ENCODE measurements around the gene MRGPRD. TPM values are rescaled to one million over a fixed set of nuclear protein-coding genes. Genes with fewer than 3 reads are reported as not detected.

Gene MRGPRD
- total RNA-seq, 1 donor from 2014 or later = not detected

DNA sequence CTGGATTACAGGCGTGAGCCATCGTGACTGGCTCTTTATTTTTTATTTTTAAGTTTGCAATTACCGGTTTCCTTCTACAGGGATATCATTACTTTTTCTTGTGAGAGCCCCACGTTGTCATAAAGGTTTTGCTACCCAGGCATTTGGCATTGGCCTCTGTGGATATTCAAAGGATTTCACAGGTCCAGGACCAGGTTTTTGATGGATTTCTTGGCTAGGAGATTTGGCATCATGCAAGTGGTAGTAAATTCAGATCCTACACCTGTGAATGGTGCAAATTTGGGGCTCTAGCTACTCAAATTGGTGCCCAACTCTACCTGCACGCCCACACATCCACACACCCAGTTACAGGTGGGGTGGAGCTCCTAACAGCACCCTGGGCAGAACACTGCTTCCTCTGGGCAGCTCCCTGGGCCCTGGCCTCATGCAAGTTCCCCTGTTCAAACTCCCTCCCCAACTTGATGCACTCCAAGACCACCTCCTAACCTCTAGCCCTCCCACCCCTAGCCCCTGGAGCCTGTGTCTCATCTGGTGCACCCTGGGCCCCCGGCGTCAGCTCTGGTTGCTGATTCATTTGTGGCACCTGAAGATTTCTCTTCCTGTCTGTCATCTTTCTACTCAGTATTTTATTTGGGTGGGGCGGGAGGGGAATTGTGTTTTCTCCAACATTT, 9.3 kb upstream of the MRGPRD start:
- no peak overlapping the region for H3K27ac Mint-ChIP-seq (ENCODE audit: unreplicated experiment)
- no peak overlapping the region for H3K4me3 Mint-ChIP-seq (ENCODE audit: unreplicated experiment)
- Histone ChIP-seq H3K79me2 (ENCODE audit: insufficient read depth, low read length) (no peaks in the 10 kb centered on the region), H3K36me3 (ENCODE audit: insufficient read depth, low read length) (no peaks in the 10 kb centered on the region), H3K27ac (ENCODE audit: low read depth, low read length) (no peak overlapping the region), H3K9ac (ENCODE audit: low read length) (no peak overlapping the region), H3K4me1 (ENCODE audit: insufficient read depth, low read length) (no peaks in the 10 kb centered on the region), H3K4me3 (ENCODE audit: insufficient read depth, low read depth, low read length) (no peak overlapping the region), H3K27me3 (ENCODE audit: insufficient read depth, low read length) (peaks cover 20% of the 10 kb centered on the region), H2AFZ (ENCODE audit: low read depth, low read length) (no peak overlapping the region), H3K4me2 (ENCODE audit: low read length) (no peak overlapping the region), H4K20me1 (ENCODE audit: insufficient read depth, low read length) (no peaks in the 10 kb centered on the region), H3K9me3 (ENCODE audit: insufficient read depth, low read depth, low read length) (no peaks in the 10 kb centered on the region)
- H3K4me1 Mint-ChIP-seq (ENCODE audit: low read depth, unreplicated experiment) = no peaks in the 10 kb centered on the region
- DNase-seq (ENCODE audit: low read depth) (no peak), FAIRE-seq (no peak)
- peaks cover 36% of the 10 kb centered on the region for H3K27me3 Mint-ChIP-seq (ENCODE audit: low read depth, unreplicated experiment)
- peaks cover 7% of the 10 kb centered on the region for H3K9me3 Mint-ChIP-seq (ENCODE audit: unreplicated experiment)
- TF ChIP-seq EZH2 (IDR thresholded peaks at IDR 0.05; ENCODE audit: insufficient read depth, low read length) = no peak
- TF ChIP-seq, protein P1, sequence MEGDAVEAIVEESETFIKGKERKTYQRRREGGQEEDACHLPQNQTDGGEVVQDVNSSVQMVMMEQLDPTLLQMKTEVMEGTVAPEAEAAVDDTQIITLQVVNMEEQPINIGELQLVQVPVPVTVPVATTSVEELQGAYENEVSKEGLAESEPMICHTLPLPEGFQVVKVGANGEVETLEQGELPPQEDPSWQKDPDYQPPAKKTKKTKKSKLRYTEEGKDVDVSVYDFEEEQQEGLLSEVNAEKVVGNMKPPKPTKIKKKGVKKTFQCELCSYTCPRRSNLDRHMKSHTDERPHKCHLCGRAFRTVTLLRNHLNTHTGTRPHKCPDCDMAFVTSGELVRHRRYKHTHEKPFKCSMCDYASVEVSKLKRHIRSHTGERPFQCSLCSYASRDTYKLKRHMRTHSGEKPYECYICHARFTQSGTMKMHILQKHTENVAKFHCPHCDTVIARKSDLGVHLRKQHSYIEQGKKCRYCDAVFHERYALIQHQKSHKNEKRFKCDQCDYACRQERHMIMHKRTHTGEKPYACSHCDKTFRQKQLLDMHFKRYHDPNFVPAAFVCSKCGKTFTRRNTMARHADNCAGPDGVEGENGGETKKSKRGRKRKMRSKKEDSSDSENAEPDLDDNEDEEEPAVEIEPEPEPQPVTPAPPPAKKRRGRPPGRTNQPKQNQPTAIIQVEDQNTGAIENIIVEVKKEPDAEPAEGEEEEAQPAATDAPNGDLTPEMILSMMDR (IDR thresholded peaks at IDR 0.05; ENCODE audit: insufficient read depth, low read depth, low read length) = no peak
- H3K36me3 Mint-ChIP-seq (ENCODE audit: low read depth, unreplicated experiment) = no peaks in the 10 kb centered on the region

DNA sequence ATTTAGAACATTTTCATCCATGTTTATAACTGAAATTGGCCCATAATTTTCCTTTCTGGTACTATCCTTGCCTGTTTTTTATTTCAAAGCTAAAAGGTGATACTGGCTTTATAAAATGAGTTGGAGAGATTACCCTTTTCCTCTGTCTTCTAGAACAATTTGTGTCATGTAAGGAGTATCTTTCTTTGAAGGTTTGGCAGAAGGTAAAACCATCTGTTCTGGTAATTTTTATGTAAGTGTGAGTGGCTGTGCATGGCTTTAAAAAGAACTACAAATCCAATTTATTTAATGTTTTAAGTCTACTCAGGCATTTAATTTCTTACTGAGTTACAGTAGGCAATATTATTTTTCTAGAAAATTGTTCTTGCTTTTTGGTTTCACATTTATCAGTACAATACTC, 7.7 kb upstream of the MRGPRD start:
- Histone ChIP-seq H2AFZ (ENCODE audit: low read depth, low read length) (no peak overlapping the region), H3K79me2 (ENCODE audit: insufficient read depth, low read length) (no peaks in the 10 kb centered on the region), H3K36me3 (ENCODE audit: insufficient read depth, low read length) (no peaks in the 10 kb centered on the region), H3K4me1 (ENCODE audit: insufficient read depth, low read length) (no peaks in the 10 kb centered on the region), H3K27ac (ENCODE audit: low read depth, low read length) (no peak overlapping the region), H3K9ac (ENCODE audit: low read length) (no peak overlapping the region), H3K9me3 (ENCODE audit: insufficient read depth, low read depth, low read length) (no peaks in the 10 kb centered on the region), H3K4me2 (ENCODE audit: low read length) (no peak overlapping the region), H4K20me1 (ENCODE audit: insufficient read depth, low read length) (no peaks in the 10 kb centered on the region), H3K27me3 (ENCODE audit: insufficient read depth, low read length) (peaks cover 14% of the 10 kb centered on the region), H3K4me3 (ENCODE audit: insufficient read depth, low read depth, low read length) (no peak overlapping the region)
- DNase-seq (ENCODE audit: low read depth) = no peak
- H3K27me3 Mint-ChIP-seq (ENCODE audit: low read depth, unreplicated experiment) = peaks cover 35% of the 10 kb centered on the region
- TF ChIP-seq EZH2 (IDR thresholded peaks at IDR 0.05; ENCODE audit: insufficient read depth, low read length) = no peak
- TF ChIP-seq, protein P1 (IDR thresholded peaks at IDR 0.05; ENCODE audit: insufficient read depth, low read depth, low read length) = no peak
- H3K9me3 Mint-ChIP-seq (ENCODE audit: unreplicated experiment) = peaks cover 7% of the 10 kb centered on the region
- no peak overlapping the region for H3K27ac Mint-ChIP-seq (ENCODE audit: unreplicated experiment)
- H3K4me3 Mint-ChIP-seq (ENCODE audit: unreplicated experiment) = no peak overlapping the region
- no peak for FAIRE-seq
- H3K36me3 Mint-ChIP-seq (ENCODE audit: low read depth, unreplicated experiment) = no peaks in the 10 kb centered on the region
- H3K4me1 Mint-ChIP-seq (ENCODE audit: low read depth, unreplicated experiment) = no peaks in the 10 kb centered on the region

DNA sequence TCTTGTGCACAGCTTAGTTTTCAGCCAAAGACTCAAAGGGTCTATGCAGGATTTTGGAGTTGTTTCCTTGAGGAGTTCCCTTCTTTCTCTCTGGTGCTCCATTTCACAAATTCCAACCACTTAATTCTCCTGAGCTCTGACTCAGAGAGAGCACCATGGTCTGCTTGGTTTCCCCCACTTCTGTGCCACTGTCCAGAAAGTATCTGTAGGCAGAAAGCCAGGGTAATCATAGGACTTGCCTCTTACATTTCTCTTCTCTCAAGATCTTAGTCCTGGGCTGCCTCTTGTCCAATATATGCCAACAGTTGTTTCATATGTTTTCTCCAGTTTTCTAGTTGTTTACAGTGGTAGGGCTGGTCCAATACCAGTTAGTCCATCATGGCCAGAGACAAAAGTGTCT, 6.4 kb upstream of the MRGPRD start:
- H3K27me3 Mint-ChIP-seq (ENCODE audit: low read depth, unreplicated experiment) = peaks cover 24% of the 10 kb centered on the region
- no peaks in the 10 kb centered on the region for H3K9me3 ChIP-seq (ENCODE audit: insufficient read depth, low read depth, low read length)

More for the DNA sequence above, 6.4 kb upstream of the MRGPRD start:
- Histone ChIP-seq H3K9ac (ENCODE audit: low read length) (no peak overlapping the region), H3K4me2 (ENCODE audit: low read length) (no peak overlapping the region), H3K4me1 (ENCODE audit: insufficient read depth, low read length) (no peaks in the 10 kb centered on the region), H4K20me1 (ENCODE audit: insufficient read depth, low read length) (no peaks in the 10 kb centered on the region), H3K79me2 (ENCODE audit: insufficient read depth, low read length) (no peaks in the 10 kb centered on the region), H3K27me3 (ENCODE audit: insufficient read depth, low read length) (peaks cover 8% of the 10 kb centered on the region), H3K36me3 (ENCODE audit: insufficient read depth, low read length) (no peaks in the 10 kb centered on the region), H3K4me3 (ENCODE audit: insufficient read depth, low read depth, low read length) (no peak overlapping the region), H3K27ac (ENCODE audit: low read depth, low read length) (no peak overlapping the region), H2AFZ (ENCODE audit: low read depth, low read length) (no peak overlapping the region)
- H3K4me3 Mint-ChIP-seq (ENCODE audit: unreplicated experiment) = no peak overlapping the region
- no peak overlapping the region for H3K27ac Mint-ChIP-seq (ENCODE audit: unreplicated experiment)
- no peaks in the 10 kb centered on the region for H3K36me3 Mint-ChIP-seq (ENCODE audit: low read depth, unreplicated experiment)
- FAIRE-seq (no peak), DNase-seq (ENCODE audit: low read depth) (no peak)
- TF ChIP-seq, protein P1 (IDR thresholded peaks at IDR 0.05; ENCODE audit: insufficient read depth, low read depth, low read length) = no peak
- TF ChIP-seq EZH2 (IDR thresholded peaks at IDR 0.05; ENCODE audit: insufficient read depth, low read length) = no peak
- H3K9me3 Mint-ChIP-seq (ENCODE audit: unreplicated experiment) = peaks cover 7% of the 10 kb centered on the region
- H3K4me1 Mint-ChIP-seq (ENCODE audit: low read depth, unreplicated experiment) = no peaks in the 10 kb centered on the region
